GM12891 (cell line): Measurements from ENCODE around the gene FLT3.

Experiments
- DNase-seq: peaks from one replicate; pipeline ENCODE4 v3.0.0; 2011; ENCODE audit warnings: low spot score; ENCODE audit not compliant: insufficient read length
- FAIRE-seq: peaks from 2 replicates; lab custom pipeline; 2011; peaks lifted over from hg19 to GRCh38; lab: Jason Lieb, UNC
- PAX5 ChIP-seq: IDR thresholded peaks from 2 replicates; pipeline ENCODE4 v1.6.1; 2011; ENCODE audit warnings: low read length, moderate library complexity, mild to moderate bottlenecking; ENCODE audit not compliant: insufficient read depth, severe bottlenecking
- POLR2A ChIP-seq: IDR thresholded peaks from 2 replicates; pipeline ENCODE4 v1.6.1; 2011; ENCODE audit warnings: low read depth, low read length, control low read depth
- POLR2AphosphoS5 ChIP-seq: IDR thresholded peaks from 2 replicates; pipeline ENCODE4 v1.6.1; 2011; ENCODE audit warnings: low read depth, low read length, control low read depth
- POU2F2 ChIP-seq: IDR thresholded peaks from 2 replicates; pipeline ENCODE4 v1.6.1; 2011; ENCODE audit warnings: low read depth, mild to moderate bottlenecking, control low read depth, low read length, moderate library complexity
- SPI1 ChIP-seq: IDR thresholded peaks from 2 replicates; pipeline ENCODE4 v1.6.1; 2011; ENCODE audit warnings: low read depth, low read length, control low read depth
- TAF1 ChIP-seq: IDR thresholded peaks from 2 replicates; pipeline ENCODE4 v1.6.1; 2011; ENCODE audit warnings: low read depth, low read length, control low read depth

Gene FLT3

GRCh38 chr13:28058866-28059613, 41.3 kb downstream of the FLT3 start:
- FAIRE-seq (peak; percentile 75), DNase-seq (no peak)
- no peak for TF ChIP-seq SPI1
- no peak for TF ChIP-seq TAF1
- TF ChIP-seq POLR2A = no peak
- TF ChIP-seq POLR2AphosphoS5 = no peak
- TF ChIP-seq PAX5 = no peak
- no peak for TF ChIP-seq POU2F2

DNA sequence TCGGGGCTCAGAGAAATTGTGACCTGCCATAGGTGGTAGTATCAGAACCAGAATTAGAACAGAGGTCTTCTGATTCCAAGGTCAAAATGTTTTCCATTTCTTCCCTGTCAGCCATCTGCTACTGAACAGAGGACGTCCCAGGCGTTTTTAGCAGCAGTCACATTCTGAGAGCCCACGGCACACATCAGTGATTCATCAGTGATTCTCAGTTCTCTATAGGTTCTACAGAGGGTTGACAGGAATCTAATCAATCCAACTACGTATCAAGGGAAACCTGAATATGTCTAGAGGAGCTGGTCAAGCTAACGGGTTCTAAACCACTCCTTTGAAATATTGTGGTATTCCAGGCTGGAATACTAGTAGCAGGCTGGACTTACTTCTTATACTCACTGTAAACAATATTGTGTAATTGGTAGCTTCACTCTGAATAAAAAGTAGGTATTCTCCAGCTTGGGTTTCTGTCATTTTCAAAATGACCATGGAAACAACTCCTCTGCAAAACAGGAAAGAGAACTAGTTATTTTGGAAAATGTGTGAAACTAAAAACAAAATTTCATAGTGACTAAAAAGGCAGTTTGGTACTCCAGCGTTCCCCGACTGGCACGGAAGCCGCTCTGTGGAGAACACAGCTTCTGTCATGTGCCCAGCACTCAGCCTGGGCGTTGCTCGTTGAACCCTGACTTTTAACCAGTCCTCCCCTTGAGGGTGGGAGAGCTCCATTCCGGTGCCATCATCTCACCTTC, 43.2 kb downstream of the FLT3 start:
- FAIRE-seq (peak; percentile 79), DNase-seq (no peak)
- TF ChIP-seq SPI1 = peak; percentile 66
- TF ChIP-seq POLR2AphosphoS5 = no peak

- TF ChIP-seq POLR2A = no peak
- TF ChIP-seq POLR2AphosphoS5 = no peak
- TF ChIP-seq SPI1 = no peak
- no peak for TF ChIP-seq TAF1
- no peak for TF ChIP-seq PAX5
- no peak for TF ChIP-seq POU2F2
- FAIRE-seq = peak; percentile 85
- no peak for DNase-seq
These were observed 44.0 kb downstream of the FLT3 start for GRCh38 chr13:28056426-28056825.

GRCh38 chr13:28055357-28055756, 45.0 kb downstream of the FLT3 start:
- FAIRE-seq (no peak), DNase-seq (no peak)
- TF ChIP-seq PAX5 (no peak), POLR2A (no peak), SPI1 (no peak), POLR2AphosphoS5 (no peak), POU2F2 (no peak), TAF1 (no peak)

DNA sequence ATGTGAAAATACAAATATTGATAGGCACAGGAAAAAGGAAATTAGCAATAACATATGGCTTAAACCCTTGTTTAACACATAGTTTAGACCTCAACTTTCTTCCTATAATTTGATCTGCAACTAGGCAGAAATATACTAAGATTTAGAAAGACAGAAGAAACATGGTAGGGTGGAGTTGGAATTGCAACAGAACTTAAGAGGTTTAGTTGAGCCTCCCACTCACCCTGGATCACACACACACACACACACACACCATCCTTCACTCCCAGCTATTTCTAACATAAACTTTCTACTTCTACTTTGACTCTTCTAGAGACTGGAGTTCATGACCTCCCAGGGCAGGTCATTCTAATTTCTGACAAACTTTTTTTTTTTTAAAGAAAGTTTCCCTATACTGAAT, 47.4 kb downstream of the FLT3 start:
- TF ChIP-seq POLR2AphosphoS5 (no peak), POU2F2 (no peak), SPI1 (no peak), POLR2A (no peak), PAX5 (no peak), TAF1 (no peak)
- FAIRE-seq (no peak), DNase-seq (no peak)

DNA sequence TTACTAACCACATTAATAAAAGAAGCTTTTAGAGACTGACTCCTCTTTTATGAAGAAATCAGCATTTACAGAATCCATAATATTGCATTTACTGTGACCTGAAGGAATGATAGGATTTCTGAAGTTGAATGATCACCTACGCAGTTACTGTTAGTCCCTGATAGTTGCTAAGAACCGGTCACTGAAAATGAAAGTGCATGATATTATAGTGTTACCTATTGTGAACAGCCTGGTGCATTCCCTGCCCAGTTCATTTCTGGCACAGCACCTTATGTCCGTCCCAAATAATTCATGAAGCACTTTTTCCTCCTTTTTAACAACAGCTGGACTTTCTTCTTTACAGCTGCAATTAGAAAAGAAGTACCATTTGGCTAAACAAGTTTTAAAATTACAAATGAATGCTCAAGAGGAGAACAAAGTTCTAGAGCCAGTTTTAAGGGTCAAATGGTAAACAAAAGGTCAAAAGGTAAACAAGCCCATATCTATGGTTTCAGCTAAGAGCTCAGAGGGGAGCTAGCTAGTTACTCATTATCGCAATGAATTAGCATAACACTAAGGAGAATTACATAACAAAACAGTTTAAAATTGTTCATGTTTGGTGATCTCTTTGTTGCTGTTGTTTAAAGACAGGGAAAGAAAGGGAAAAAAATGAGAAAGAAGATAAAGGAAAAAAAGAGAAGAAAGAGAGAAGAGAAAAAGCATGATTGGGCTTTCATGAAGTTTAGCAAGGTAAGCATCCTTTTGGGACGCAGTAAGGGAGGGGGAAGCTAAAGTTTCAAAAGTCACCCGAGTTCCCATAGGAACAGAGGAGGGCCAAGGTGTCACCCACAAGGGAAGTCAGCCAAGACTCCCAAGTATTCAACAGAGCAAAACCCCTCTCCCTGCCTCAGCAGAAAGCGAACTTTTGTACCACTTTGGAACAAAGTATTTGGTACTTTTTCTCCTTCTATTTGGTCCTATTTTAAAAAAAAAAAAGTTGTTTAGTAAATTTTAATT, 50.2 kb downstream of the FLT3 start:
- TF ChIP-seq PAX5 = no peak
- FAIRE-seq (peak; percentile 73), DNase-seq (no peak)

DNA sequence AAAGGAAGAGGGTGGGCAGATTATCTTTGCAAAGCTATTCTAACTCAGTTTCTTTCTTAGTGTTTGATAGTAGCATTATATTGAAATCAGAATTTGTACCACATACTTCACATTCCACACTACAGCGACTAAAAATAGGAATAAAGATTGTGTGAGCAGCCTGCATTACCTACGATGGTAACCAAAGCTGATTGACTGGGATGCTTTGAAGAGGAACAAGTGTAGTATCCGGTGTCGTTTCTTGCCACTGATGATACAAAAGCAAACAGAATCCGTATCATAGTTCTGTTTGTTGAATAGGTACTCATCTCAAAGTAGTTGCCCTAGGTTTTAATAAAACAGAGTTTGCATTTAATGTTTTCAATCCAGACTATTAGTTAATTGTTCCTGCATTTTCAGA, 51.2 kb downstream of the FLT3 start:
- TF ChIP-seq POLR2A = no peak
- TF ChIP-seq TAF1 = no peak
- TF ChIP-seq POU2F2 = no peak
- no peak for TF ChIP-seq PAX5
- TF ChIP-seq POLR2AphosphoS5 = no peak
- TF ChIP-seq SPI1 = no peak
- FAIRE-seq (peak; percentile 76), DNase-seq (no peak)

DNA sequence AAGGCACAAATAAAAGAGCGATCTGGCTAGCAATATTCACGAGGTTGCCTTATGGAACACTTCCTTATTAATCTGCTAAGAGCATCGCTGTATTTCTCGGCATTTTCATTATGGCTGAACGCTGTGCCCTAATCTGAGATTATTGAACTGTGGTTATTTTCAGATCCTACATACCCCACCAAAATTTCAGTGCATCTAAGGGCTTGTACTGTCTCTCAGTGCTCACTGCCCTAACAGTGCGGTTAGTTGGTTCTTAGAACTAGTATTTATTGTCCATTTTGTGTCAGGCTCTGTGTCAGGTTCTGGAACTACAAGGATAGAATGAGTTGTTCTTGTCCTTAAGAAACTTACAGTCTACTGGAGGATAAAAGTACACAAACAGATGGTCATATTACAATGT, 51.6 kb downstream of the FLT3 start:
- no peak for FAIRE-seq
- TF ChIP-seq POLR2A (no peak), SPI1 (peak; percentile 36; the same call in 1 of the 2 replicates)

GRCh38 chr13:28047757-28048388, 52.5 kb downstream of the FLT3 start:
- peak; percentile 78 for FAIRE-seq
- TF ChIP-seq POU2F2 = no peak
- no peak for TF ChIP-seq TAF1
- no peak for TF ChIP-seq POLR2A
- no peak for TF ChIP-seq SPI1
- TF ChIP-seq POLR2AphosphoS5 = no peak
- no peak for TF ChIP-seq PAX5
- no peak for DNase-seq

More for the DNA sequence above, 51.6 kb downstream of the FLT3 start:
- DNase-seq = no peak
